HepG2 (cell line): Measurements from ENCODE around the gene MTA1. TPM values are rescaled to one million over a fixed set of nuclear protein-coding genes. Genes with fewer than 3 reads are reported as not detected.

Experiments used
- CBX5 ChIP-seq: sonication (generic); formaldehyde crosslinking; IDR thresholded peaks from 2 replicates; pipeline ENCODE4 v1.4.0; 2020; ENCODE audit warnings: missing genetic modification reagents, borderline replicate concordance
- CHD2 ChIP-seq: IDR thresholded peaks from 2 replicates; pipeline ENCODE4 v1.6.1; 2011; ENCODE audit warnings: low read depth, low read length, improper control_type of control experiment
- EHMT2 ChIP-seq: fragments of 200-600 bp; sonication (generic); IDR thresholded peaks from 2 replicates; pipeline ENCODE4 v1.7.0; 2017; ENCODE audit warnings: antibody characterized with exemption, low read depth, low read length, borderline replicate concordance
- FOXK1 ChIP-seq: sonication (generic); formaldehyde crosslinking; IDR thresholded peaks from 2 replicates; pipeline ENCODE4 v1.4.0; 2020; ENCODE audit warnings: low read depth, missing genetic modification reagents, borderline replicate concordance
- HNRNPLL ChIP-seq: fragments of 200-400 bp; formaldehyde crosslinking; IDR thresholded peaks from 2 replicates; pipeline ENCODE4 v1.6.1; 2017; ENCODE audit warnings: mild to moderate bottlenecking, low read depth, low read length; ENCODE audit not compliant: poor library complexity, severe bottlenecking
- MTA1 ChIP-seq: sonication (generic); formaldehyde crosslinking; IDR thresholded peaks from 2 replicates; pipeline ENCODE4 v1.4.0; 2020; ENCODE audit warnings: missing genetic modification reagents, mild to moderate bottlenecking, borderline replicate concordance
- MYPOP ChIP-seq: sonication (generic); formaldehyde crosslinking; IDR thresholded peaks from 2 replicates; pipeline ENCODE4 v1.8.1; 2023; ENCODE audit warnings: mild to moderate bottlenecking, moderate library complexity, missing genetic modification reagents
- NFE2 ChIP-seq: sonication (generic); formaldehyde crosslinking; IDR thresholded peaks from 2 replicates; pipeline ENCODE4 v1.4.0; 2020; ENCODE audit warnings: missing genetic modification reagents
- NFE2L1 ChIP-seq: sonication (generic); formaldehyde crosslinking; IDR thresholded peaks from 2 replicates; pipeline ENCODE4 v1.4.0; 2020; ENCODE audit warnings: missing genetic modification reagents, mild to moderate bottlenecking, borderline replicate concordance
- RCOR2 ChIP-seq: IDR thresholded peaks from 2 replicates; pipeline ENCODE4 v1.6.1; 2016; ENCODE audit warnings: missing biosample characterization, missing genetic modification reagents
- RXRA ChIP-seq: sonication (generic); formaldehyde crosslinking; IDR thresholded peaks from 2 replicates; pipeline ENCODE4 v1.5.1; 2020; ENCODE audit warnings: missing genetic modification reagents
- RXRB ChIP-seq: IDR thresholded peaks from 2 replicates; pipeline ENCODE4 v1.6.1; 2016; ENCODE audit warnings: borderline replicate concordance, missing genetic modification reagents, missing compliant biosample characterization
- SP5 ChIP-seq: IDR thresholded peaks from 2 replicates; pipeline ENCODE4 v1.6.1; 2016; ENCODE audit warnings: low read depth, borderline replicate concordance
- TCF7L2 ChIP-seq: IDR thresholded peaks from 2 replicates; pipeline ENCODE4 v1.6.1; 2011; ENCODE audit warnings: mild to moderate bottlenecking, low read depth, low read length, moderate library complexity
- ZXDC ChIP-seq: sonication (generic); formaldehyde crosslinking; IDR thresholded peaks from 2 replicates; pipeline ENCODE4 v1.5.0; 2020; ENCODE audit warnings: mild to moderate bottlenecking, missing genetic modification reagents
- polyA plus RNA-seq, 8 experiments: library from polyadenylated mRNA; depleted of rRNA in 3 of 8; stranded (reverse) in 7 of 8; unstranded in 1 of 8; fragments of >200 nt; fragmentation: Illumina TruSeq in 4 of 8; extraction: Trizol in 4 of 8; gene quantifications; 2 replicates each; pipeline versions ENCODE4 v1.2.1 to v1.2.3, GENCODE V29; 2011 to 2016; ENCODE audit warnings: low read depth in 4 of 8, missing spikeins in 1 of 8, mixed read lengths in 1 of 8; ENCODE audit not compliant: insufficient read depth in 1 of 8
- total RNA-seq, 5 experiments: library from RNA; depleted of rRNA; stranded (reverse); fragments of >200 nt; fragmentation: Illumina TruSeq; extraction: Trizol; gene quantifications; 2 replicates each; pipeline ENCODE4 v1.2.3, GENCODE V29; 2016; ENCODE audit warnings: low read depth in 1 of 5
- TF ChIP-seq, protein P1 (sequence below), 2 experiments: IDR thresholded peaks; 2 replicates each; pipeline ENCODE4 v1.6.1; 2011 to 2012; ENCODE audit warnings: low read length in 2 of 2, borderline replicate concordance in 1 of 2, low read depth in 1 of 2, mild to moderate bottlenecking in 1 of 2, moderate library complexity in 1 of 2
- TF ChIP-seq, protein P2 (sequence below): sonication (generic); formaldehyde crosslinking; IDR thresholded peaks from 2 replicates; pipeline ENCODE4 v1.4.0; 2020; ENCODE audit warnings: mild to moderate bottlenecking, low read depth, missing genetic modification reagents

The MTA1 gene
- total and polyA plus RNA-seq, 2 of the 13 experiments (the other 11 are each of a cell fraction or from before 2014, with no cell fraction given): 35.2 to 85.8 TPM

DNA sequence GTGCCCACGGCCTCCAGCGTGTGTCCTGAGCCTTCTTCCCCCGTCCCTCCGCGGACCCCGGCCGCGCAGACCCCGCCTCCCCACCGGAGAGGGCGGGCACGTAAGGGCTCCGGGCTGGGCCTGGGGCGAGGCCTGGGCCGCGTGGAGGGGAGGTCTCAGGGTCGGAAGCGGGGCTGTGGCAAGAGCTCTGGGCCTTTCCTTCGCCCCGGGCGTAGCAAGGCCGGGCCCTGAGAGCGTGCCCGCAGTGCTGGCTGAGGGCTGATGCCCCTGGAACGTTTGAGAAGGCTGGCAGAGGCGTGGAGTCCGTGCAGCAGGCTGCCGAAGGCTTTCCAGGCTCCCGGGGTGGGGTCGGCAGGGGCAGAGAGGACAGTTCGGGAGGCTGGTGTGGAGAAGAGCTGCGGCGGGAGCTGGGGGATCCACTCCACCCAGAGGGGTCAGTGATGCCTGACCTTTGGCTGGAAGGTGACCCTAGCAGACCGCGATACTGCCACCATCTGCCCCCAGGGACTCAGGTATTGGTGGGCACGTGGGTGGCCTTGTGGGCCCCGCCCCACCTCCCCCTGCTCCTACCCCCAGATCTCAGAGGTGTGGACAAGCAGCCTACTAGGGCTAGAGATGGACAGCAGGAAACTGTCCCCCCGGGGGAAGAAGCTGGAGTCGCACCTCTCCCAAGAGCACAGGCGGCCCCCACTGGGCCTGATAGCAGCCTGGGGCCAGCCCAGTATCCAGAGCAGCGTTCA, 20.7 kb upstream of the MTA1 start (continued):
- 0 out of 2 replicates have a peak, but pooled peaks have one; percentile 21 for TF ChIP-seq MTA1 (CRISPR knock-in tag)
- TF ChIP-seq EHMT2: no peak
- peak; percentile 35; the same call in 1 of the 2 replicates for TF ChIP-seq SP5 (CRISPR knock-in tag)
- TF ChIP-seq FOXK1 (CRISPR knock-in tag): no peak
- TF ChIP-seq MYPOP (CRISPR knock-in tag): 0 out of 2 replicates have a peak, but pooled peaks have one; percentile 61
- no peak for TF ChIP-seq NFE2 (CRISPR knock-in tag)
- TF ChIP-seq CHD2: no peak
- TF ChIP-seq RXRA: peak; percentile 65; the same call in 1 of the 2 replicates
- TF ChIP-seq RCOR2 (CRISPR knock-in tag): no peak
- no peak for TF ChIP-seq NFE2L1 (CRISPR knock-in tag)
- no peak for TF ChIP-seq TCF7L2
- TF ChIP-seq, protein P1, sequence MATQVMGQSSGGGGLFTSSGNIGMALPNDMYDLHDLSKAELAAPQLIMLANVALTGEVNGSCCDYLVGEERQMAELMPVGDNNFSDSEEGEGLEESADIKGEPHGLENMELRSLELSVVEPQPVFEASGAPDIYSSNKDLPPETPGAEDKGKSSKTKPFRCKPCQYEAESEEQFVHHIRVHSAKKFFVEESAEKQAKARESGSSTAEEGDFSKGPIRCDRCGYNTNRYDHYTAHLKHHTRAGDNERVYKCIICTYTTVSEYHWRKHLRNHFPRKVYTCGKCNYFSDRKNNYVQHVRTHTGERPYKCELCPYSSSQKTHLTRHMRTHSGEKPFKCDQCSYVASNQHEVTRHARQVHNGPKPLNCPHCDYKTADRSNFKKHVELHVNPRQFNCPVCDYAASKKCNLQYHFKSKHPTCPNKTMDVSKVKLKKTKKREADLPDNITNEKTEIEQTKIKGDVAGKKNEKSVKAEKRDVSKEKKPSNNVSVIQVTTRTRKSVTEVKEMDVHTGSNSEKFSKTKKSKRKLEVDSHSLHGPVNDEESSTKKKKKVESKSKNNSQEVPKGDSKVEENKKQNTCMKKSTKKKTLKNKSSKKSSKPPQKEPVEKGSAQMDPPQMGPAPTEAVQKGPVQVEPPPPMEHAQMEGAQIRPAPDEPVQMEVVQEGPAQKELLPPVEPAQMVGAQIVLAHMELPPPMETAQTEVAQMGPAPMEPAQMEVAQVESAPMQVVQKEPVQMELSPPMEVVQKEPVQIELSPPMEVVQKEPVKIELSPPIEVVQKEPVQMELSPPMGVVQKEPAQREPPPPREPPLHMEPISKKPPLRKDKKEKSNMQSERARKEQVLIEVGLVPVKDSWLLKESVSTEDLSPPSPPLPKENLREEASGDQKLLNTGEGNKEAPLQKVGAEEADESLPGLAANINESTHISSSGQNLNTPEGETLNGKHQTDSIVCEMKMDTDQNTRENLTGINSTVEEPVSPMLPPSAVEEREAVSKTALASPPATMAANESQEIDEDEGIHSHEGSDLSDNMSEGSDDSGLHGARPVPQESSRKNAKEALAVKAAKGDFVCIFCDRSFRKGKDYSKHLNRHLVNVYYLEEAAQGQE (IDR thresholded peaks at IDR 0.05; ENCODE audit: borderline replicate concordance in 1 of 2, low read depth in 1 of 2, low read length in 2 of 2): no peak
- TF ChIP-seq CBX5: no peak
- TF ChIP-seq ZXDC (CRISPR knock-in tag): no peak; the same call in 1 of the 2 replicates
- TF ChIP-seq RXRB (CRISPR knock-in tag): no peak; the same call in 1 of the 2 replicates
- TF ChIP-seq HNRNPLL: peak; percentile 37
- TF ChIP-seq, protein P2, sequence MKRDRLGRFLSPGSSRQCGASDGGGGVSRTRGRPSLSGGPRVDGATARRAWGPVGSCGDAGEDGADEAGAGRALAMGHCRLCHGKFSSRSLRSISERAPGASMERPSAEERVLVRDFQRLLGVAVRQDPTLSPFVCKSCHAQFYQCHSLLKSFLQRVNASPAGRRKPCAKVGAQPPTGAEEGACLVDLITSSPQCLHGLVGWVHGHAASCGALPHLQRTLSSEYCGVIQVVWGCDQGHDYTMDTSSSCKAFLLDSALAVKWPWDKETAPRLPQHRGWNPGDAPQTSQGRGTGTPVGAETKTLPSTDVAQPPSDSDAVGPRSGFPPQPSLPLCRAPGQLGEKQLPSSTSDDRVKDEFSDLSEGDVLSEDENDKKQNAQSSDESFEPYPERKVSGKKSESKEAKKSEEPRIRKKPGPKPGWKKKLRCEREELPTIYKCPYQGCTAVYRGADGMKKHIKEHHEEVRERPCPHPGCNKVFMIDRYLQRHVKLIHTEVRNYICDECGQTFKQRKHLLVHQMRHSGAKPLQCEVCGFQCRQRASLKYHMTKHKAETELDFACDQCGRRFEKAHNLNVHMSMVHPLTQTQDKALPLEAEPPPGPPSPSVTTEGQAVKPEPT: no peak
